A673 (cell line): ENCODE results near the gene TUBGCP3. TPM values are rescaled to one million over a fixed set of nuclear protein-coding genes. Genes with fewer than 3 reads are reported as not detected.

ENCODE experiments used
- BruUV-seq: library from RNA; stranded (reverse); fragments of 400-500 nt; replicated peaks from 2 replicates; lab custom pipeline; 2021; lab: Mats Ljungman, UMichigan
- CTCF ChIA-PET: fragments of 300-600 bp; sonication (Branson Sonifier 250); formaldehyde crosslinking; loops from one replicate; lab custom pipeline; 2022; ENCODE audit warnings: antibody characterized with exemption; lab: Charles Lee
- POLR2A ChIA-PET: fragments of 300-600 bp; sonication (Branson Sonifier 250); formaldehyde crosslinking; loops from one replicate; lab custom pipeline; 2022; ENCODE audit warnings: antibody characterized with exemption; ENCODE audit not compliant: low non-redundant PET; lab: Charles Lee
- DNase-seq: peaks from one replicate; pipeline ENCODE4 v3.0.0-alpha.2; 2015; ENCODE audit warnings: low spot score
- H3K27ac ChIP-seq: fragments of 200-600 bp; sonication (generic); 2 replicates; pipeline ENCODE4 v1.5.1; 2016; ENCODE audit warnings: mixed run types, low read depth, mild to moderate bottlenecking, mixed read lengths, antibody characterized with exemption, low read length; ENCODE audit not compliant: poor library complexity, severe bottlenecking
- H3K27me3 ChIP-seq: fragments of 200-600 bp; sonication (generic); replicated peaks from 2 replicates; pipeline ENCODE4 v1.6.1; 2017; ENCODE audit warnings: mixed run types, low read depth, mild to moderate bottlenecking, mixed read lengths, antibody characterized with exemption, low read length; ENCODE audit not compliant: insufficient read depth, poor library complexity
- H3K36me3 ChIP-seq: fragments of 200-600 bp; sonication (generic); 2 replicates; pipeline ENCODE4 v1.6.1; 2016; ENCODE audit warnings: mixed run types, mild to moderate bottlenecking, mixed read lengths, antibody characterized with exemption, low read length; ENCODE audit not compliant: insufficient read depth, poor library complexity, severe bottlenecking
- H3K4me1 ChIP-seq: fragments of 200-600 bp; sonication (generic); 2 replicates; pipeline ENCODE4 v1.6.1; 2017; ENCODE audit warnings: mixed run types, mild to moderate bottlenecking, mixed read lengths, antibody characterized with exemption, low read length; ENCODE audit not compliant: insufficient read depth, poor library complexity, severe bottlenecking
- H3K4me3 ChIP-seq: fragments of 200-600 bp; sonication (generic); 2 replicates; pipeline ENCODE4 v1.5.1; 2016; ENCODE audit warnings: low read depth, mixed run types, mild to moderate bottlenecking, mixed read lengths, low read length; ENCODE audit not compliant: poor library complexity, severe bottlenecking
- H3K9me3 ChIP-seq: fragments of 200-600 bp; sonication (generic); 2 replicates; pipeline ENCODE4 v1.6.1; 2016; ENCODE audit warnings: mixed run types, low read depth, mild to moderate bottlenecking, mixed read lengths, antibody characterized with exemption, low read length; ENCODE audit not compliant: poor library complexity, severe bottlenecking
- EZH2 ChIP-seq: fragments of 200-600 bp; sonication (generic); IDR thresholded peaks from 2 replicates; pipeline ENCODE4 v1.6.1; 2017; ENCODE audit warnings: borderline replicate concordance, low read depth, mild to moderate bottlenecking, mixed read lengths, antibody characterized with exemption, low read length; ENCODE audit not compliant: poor library complexity, severe bottlenecking
- intact Hi-C: fragments of 100-400 bp; cut with micrococcal nuclease; formaldehyde crosslinking; loops from one replicate; pipeline ENCODE4 v1.10.0; 2022; ENCODE audit not compliant: unreplicated experiment
- total RNA-seq: library from RNA; stranded (reverse); gene quantifications from 2 replicates; pipeline ENCODE4 v1.2.3, GENCODE V29; 2021
- TF ChIP-seq, protein P1 (sequence below): fragments of 300-800, 200-600 bp; sonication (generic); conservative IDR thresholded peaks from 2 replicates; pipeline ENCODE4 v1.5.1; 2017; ENCODE audit warnings: low read depth, mild to moderate bottlenecking, antibody characterized with exemption, low read length, moderate library complexity, mixed read lengths

The TUBGCP3 gene
- total RNA-seq, 1 experiment from 2014 or later, result 61.4 TPM

DNA sequence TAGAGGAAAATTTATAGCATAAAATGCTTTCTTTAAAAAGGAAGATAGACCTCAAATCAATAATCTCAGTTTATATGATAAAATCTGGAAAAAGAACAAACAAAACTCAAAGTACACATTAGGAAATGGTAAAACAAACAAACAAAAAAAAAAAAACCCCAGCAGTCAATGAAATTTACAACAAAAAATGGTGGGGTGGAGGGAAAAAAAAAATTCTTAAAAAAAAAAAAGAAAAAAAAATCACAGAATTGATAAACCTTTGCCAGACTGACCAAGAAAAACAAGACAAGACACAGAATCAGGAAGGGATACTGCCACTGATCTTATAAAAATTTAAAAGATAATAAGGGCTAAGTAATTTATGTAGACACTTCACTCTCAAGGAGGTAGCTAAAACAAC is 11.2 kb downstream of the TUBGCP3 start:
- POLR2A ChIA-PET, result no interaction called here
- intact Hi-C loops, result no loop called here
- CTCF ChIA-PET, result no interaction called here

DNA sequence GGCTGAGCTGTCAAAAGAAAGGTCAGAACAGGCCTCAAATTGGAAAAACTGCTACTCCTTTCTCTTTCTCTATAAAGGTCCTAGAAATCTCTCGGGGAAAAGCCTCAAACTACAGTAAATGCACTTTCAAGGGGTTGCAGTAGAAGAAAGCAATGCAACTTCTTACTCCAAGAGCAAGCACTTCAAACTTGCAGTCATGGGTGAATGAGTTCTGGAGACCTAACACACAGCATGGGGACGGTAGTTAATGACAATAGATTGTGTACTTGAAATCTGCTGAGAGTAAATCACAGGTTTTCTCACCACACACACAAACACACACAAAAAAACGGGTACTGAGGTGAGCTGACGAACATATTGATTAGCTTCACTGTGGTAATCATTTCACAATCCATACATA is 11.8 kb downstream of the TUBGCP3 start:
- intact Hi-C loops, result no loop called here
- Histone ChIP-seq H3K27ac (no peak overlapping the region), H3K9me3 (peaks cover 3% of the 10 kb centered on the region), H3K4me3 (no peak overlapping the region), H3K27me3 (no peaks in the 10 kb centered on the region), H3K4me1 (peaks cover 6% of the 10 kb centered on the region), H3K36me3 (no peaks in the 10 kb centered on the region)
- POLR2A ChIA-PET, result no interaction called here
- no peak for DNase-seq
- CTCF ChIA-PET, result no interaction called here
- no TSS peak for BruUV-seq
- no peak for TF ChIP-seq EZH2
- TF ChIP-seq, protein P1, sequence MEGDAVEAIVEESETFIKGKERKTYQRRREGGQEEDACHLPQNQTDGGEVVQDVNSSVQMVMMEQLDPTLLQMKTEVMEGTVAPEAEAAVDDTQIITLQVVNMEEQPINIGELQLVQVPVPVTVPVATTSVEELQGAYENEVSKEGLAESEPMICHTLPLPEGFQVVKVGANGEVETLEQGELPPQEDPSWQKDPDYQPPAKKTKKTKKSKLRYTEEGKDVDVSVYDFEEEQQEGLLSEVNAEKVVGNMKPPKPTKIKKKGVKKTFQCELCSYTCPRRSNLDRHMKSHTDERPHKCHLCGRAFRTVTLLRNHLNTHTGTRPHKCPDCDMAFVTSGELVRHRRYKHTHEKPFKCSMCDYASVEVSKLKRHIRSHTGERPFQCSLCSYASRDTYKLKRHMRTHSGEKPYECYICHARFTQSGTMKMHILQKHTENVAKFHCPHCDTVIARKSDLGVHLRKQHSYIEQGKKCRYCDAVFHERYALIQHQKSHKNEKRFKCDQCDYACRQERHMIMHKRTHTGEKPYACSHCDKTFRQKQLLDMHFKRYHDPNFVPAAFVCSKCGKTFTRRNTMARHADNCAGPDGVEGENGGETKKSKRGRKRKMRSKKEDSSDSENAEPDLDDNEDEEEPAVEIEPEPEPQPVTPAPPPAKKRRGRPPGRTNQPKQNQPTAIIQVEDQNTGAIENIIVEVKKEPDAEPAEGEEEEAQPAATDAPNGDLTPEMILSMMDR, result no peak

More for the DNA sequence above, 11.2 kb downstream of the TUBGCP3 start:
- no peak for DNase-seq
- no TSS peak for BruUV-seq
- no peak for TF ChIP-seq EZH2
- TF ChIP-seq, protein P1, result no peak
- H3K27ac ChIP-seq, result no peak overlapping the region
- no peak overlapping the region for H3K4me3 ChIP-seq
- H3K9me3 ChIP-seq, result peaks cover 3% of the 10 kb centered on the region
- no peaks in the 10 kb centered on the region for H3K36me3 ChIP-seq
- peaks cover 6% of the 10 kb centered on the region for H3K4me1 ChIP-seq
- H3K27me3 ChIP-seq, result no peaks in the 10 kb centered on the region

DNA sequence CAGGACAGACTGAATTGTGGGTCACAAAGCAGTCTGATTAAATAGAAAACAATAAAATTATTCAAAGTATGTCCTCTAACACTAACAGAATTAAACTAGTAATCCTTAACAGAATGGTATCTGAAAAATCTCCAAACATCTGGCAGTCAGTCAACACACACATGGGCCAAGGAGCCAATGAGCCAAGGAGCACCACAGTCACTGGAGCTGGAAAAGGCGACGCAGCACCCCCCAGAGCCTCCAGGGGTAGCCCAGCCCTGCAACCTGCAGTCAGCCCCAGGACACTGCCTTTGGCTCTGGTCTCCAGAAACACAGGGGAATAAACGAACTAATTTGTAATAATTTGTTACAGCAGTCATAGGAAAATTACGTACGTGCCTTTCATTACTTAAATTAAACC is 12.3 kb downstream of the TUBGCP3 start:
- Histone ChIP-seq H3K9me3 (peaks cover 3% of the 10 kb centered on the region), H3K27me3 (no peaks in the 10 kb centered on the region), H3K4me3 (no peak overlapping the region), H3K27ac (no peak overlapping the region), H3K4me1 (peaks cover 6% of the 10 kb centered on the region), H3K36me3 (no peaks in the 10 kb centered on the region)
- DNase-seq, result no peak
- CTCF ChIA-PET, result no interaction called here
- TF ChIP-seq, protein P1, result no peak
- TF ChIP-seq EZH2, result no peak
- intact Hi-C loops, result no loop called here
- POLR2A ChIA-PET, result no interaction called here
- no TSS peak for BruUV-seq
